ENCODE data around the gene WSB1.
"Not testable (repeated sequence)": the region's sequence is repeated elsewhere in the genome, so short reads cannot be mapped to it uniquely, and the experiment has no call there.

WSB1 gene

GRCh38 chr17:27324771-27325339 lies 30.9 kb downstream of the WSB1 start:
- no peak for DNase-seq (ENCODE audit: low spot score)
- TF ChIP-seq CTCF (IDR thresholded peaks at IDR 0.05; ENCODE audit: borderline replicate concordance, control extremely low read depth, extremely low read depth, insufficient read depth, missing control alignments), result no peak
- in situ Hi-C loops (cut with MboI; ENCODE audit: low sequenced_read_pairs, unreplicated experiment), result loop anchor here (25.0 kb wide), 1 partner anchor 263 kb away; no protein-coding TSS in a partner anchor

- no peak for DNase-seq (ENCODE audit: low spot score)
- in situ Hi-C loops (cut with MboI; ENCODE audit: low sequenced_read_pairs, unreplicated experiment), result loop anchor here (25.0 kb wide), 1 partner anchor 264 kb away; no protein-coding TSS in a partner anchor
- no peak for TF ChIP-seq CTCF (IDR thresholded peaks at IDR 0.05; ENCODE audit: borderline replicate concordance, control extremely low read depth, extremely low read depth, insufficient read depth, missing control alignments)
These were observed 32.1 kb downstream of the WSB1 start for GRCh38 chr17:27326051-27326450.

GRCh38 chr17:27326585-27326984 lies 32.7 kb downstream of the WSB1 start:
- no peak for DNase-seq (ENCODE audit: low spot score)
- in situ Hi-C loops (cut with MboI; ENCODE audit: low sequenced_read_pairs, unreplicated experiment), result loop anchor here (25.0 kb wide), 1 partner anchor 264 kb away; no protein-coding TSS in a partner anchor
- no peak for TF ChIP-seq CTCF (IDR thresholded peaks at IDR 0.05; ENCODE audit: borderline replicate concordance, control extremely low read depth, extremely low read depth, insufficient read depth, missing control alignments)

- in situ Hi-C loops (cut with MboI; ENCODE audit: low sequenced_read_pairs, unreplicated experiment), result loop anchor here (25.0 kb wide), 1 partner anchor 265 kb away; no protein-coding TSS in a partner anchor
- no peak for TF ChIP-seq CTCF (IDR thresholded peaks at IDR 0.05; ENCODE audit: borderline replicate concordance, control extremely low read depth, extremely low read depth, insufficient read depth, missing control alignments)
- no peak for DNase-seq (ENCODE audit: low spot score)
These were observed 33.5 kb downstream of the WSB1 start for GRCh38 chr17:27327397-27327796.

- DNase-seq (ENCODE audit: low spot score), result no peak
- in situ Hi-C loops (cut with MboI; ENCODE audit: low sequenced_read_pairs, unreplicated experiment), result loop anchor here (25.0 kb wide), 1 partner anchor 266 kb away; no protein-coding TSS in a partner anchor
- TF ChIP-seq CTCF (IDR thresholded peaks at IDR 0.05; ENCODE audit: borderline replicate concordance, control extremely low read depth, extremely low read depth, insufficient read depth, missing control alignments), result no peak
These were observed 34.0 kb downstream of the WSB1 start for GRCh38 chr17:27327871-27328270.

GRCh38 chr17:27328686-27329085 lies 34.8 kb downstream of the WSB1 start:
- DNase-seq (ENCODE audit: low spot score), result not testable (repeated sequence)
- in situ Hi-C loops (cut with MboI; ENCODE audit: low sequenced_read_pairs, unreplicated experiment), result loop anchor here (25.0 kb wide), 1 partner anchor 266 kb away; no protein-coding TSS in a partner anchor

- DNase-seq (ENCODE audit: low spot score), result no peak
- TF ChIP-seq CTCF (IDR thresholded peaks at IDR 0.05; ENCODE audit: borderline replicate concordance, control extremely low read depth, extremely low read depth, insufficient read depth, missing control alignments), result no peak
- in situ Hi-C loops (cut with MboI; ENCODE audit: low sequenced_read_pairs, unreplicated experiment), result loop anchor here (25.0 kb wide), 1 partner anchor 267 kb away; no protein-coding TSS in a partner anchor
These were observed 35.4 kb downstream of the WSB1 start for GRCh38 chr17:27329146-27329805.
